ENCODE data around the gene SPP1. TPM values are rescaled to one million over a fixed set of nuclear protein-coding genes. Genes with fewer than 3 reads are reported as not detected.

SPP1 gene
- total RNA-seq, 1 experiment from 2014 or later, result 0.87 TPM

DNA sequence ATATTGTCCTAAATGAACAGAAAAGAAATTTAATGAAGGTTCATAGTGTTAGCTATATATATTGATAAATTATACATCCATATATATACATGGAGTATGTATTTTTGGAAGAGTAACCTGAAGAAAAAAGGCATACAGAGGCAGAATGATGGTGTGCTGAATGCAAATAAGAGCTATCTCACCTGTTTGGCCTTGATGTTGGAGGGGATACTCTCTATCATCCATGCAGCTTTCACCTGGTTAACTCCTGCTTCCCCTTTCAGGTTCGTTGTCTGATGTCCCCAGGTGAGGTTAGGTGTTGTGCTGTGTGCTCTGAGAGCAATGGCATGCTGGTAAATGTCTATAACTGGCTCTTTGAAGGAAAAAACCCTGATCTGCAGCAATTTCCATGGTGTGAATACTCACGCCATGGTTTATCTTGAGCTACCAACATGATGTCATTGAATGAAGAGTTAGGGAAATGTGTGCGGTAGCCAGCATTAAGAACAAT is 31.8 kb upstream of the SPP1 start:
- H3K27ac ChIP-seq, result no peak overlapping the region
- no peaks in the 10 kb centered on the region for H3K27me3 ChIP-seq
- DNase-seq, result no peak
- no peaks in the 10 kb centered on the region for H3K36me3 ChIP-seq
- no peaks in the 10 kb centered on the region for H3K4me1 ChIP-seq
- H3K4me3 ChIP-seq, result no peak overlapping the region
- no peaks in the 10 kb centered on the region for H3K9me3 ChIP-seq (replicated peaks)

DNA sequence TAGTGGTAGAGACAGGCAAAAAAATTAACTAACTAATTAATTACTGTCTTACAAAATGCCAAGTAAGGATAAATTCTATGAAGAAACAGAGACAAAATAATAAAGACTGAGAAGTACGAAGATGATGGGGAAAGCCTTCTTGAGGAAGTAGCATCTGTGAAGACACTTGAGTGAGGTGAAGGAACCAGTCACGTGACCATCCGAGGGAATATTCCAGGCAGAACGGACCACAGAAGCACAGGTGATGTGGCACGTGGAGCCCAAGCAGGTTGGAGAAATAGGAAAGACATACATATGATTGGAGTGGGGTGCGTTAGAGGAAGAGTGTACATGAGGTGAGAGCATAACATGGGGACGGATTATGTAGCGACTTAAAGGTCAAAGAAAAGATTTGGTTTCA is 30.5 kb upstream of the SPP1 start:
- no peaks in the 10 kb centered on the region for H3K36me3 ChIP-seq
- no peaks in the 10 kb centered on the region for H3K9me3 ChIP-seq (replicated peaks)
- H3K4me1 ChIP-seq, result no peaks in the 10 kb centered on the region
- H3K27me3 ChIP-seq, result no peaks in the 10 kb centered on the region
- no peak overlapping the region for H3K27ac ChIP-seq
- no peak for DNase-seq
- no peak overlapping the region for H3K4me3 ChIP-seq

DNA sequence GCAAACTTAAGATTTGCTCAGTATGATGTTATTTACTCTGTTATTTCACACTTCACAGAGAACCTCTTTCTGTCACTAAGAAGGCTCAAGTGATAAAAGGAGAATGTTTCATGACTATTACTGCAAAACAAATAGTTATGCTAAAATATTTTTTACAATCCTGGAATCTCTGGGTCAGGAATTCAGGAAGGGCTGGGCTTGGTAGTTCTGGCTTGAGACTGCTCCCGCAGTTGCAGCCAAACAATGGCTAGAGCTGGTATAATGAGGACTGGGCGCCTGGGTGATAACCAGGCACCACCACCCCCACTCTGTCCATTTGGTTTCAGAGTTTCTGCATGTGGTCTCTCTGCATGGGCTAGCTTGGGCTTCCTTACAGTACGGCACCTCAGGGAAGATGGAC is 28.7 kb upstream of the SPP1 start:
- H3K27ac ChIP-seq, result no peak overlapping the region
- no peaks in the 10 kb centered on the region for H3K27me3 ChIP-seq

DNA sequence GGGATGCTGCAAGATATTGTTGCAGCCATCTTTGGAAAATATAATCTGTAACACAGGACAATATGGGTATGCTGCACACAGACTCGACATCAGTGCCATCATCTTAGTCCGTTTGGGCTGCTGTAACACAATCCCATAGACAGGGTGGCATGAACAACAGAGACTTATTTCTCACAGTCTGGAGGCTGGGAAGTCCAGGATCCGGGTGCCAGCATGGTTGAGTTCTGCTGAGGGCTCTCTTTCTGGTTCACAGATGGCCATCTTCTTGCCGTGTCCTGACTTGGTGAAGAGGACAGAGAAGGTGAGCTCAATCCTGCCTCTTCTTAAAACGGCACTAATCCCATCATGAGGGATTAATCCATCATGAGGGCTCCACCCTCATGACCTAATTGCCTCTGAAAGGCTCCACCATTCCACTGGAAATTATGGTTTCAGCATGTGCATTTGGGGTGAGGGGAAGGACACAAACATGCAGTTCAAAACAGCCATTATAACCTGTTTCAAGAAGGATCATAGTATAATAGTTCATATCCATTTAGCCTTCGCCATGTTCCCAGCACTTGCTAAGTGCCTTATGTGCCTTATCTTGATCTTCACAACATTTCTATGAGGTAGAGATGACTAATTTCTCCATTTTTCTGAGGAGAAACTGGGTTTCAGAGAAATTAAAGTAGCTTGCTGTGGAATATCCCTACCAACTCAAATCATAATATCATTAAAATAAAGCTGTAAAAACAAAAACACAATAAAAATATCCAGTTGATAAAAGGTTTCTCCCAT is 27.9 kb upstream of the SPP1 start:
- Histone ChIP-seq H3K27me3 (no peaks in the 10 kb centered on the region), H3K4me3 (no peak overlapping the region)
- no peak for DNase-seq

More for the DNA sequence above, 28.7 kb upstream of the SPP1 start:
- H3K36me3 ChIP-seq, result no peaks in the 10 kb centered on the region
- H3K9me3 ChIP-seq (replicated peaks), result no peaks in the 10 kb centered on the region
- no peak for DNase-seq
- no peaks in the 10 kb centered on the region for H3K4me1 ChIP-seq
- H3K4me3 ChIP-seq, result no peak overlapping the region

DNA sequence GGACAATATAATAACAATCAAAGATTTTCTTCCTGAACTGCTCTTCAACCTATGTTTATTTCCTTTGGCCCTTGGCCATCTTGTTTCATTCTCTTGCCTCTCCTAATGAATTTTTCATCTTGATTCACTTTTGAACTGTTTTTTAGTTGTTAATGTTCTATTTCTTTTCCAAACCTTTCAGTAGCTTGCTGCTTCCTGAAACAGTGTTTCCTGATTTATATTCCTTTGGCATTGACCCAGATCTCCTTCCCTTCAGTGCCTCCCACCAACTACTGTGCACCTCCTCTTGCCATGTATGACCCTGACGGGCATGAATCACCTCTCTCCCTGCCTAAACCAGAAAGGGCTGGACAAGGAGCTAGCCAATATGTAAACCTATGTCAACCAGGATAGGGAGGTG is 25.6 kb upstream of the SPP1 start:
- no peak overlapping the region for H3K4me3 ChIP-seq
- H3K36me3 ChIP-seq, result no peaks in the 10 kb centered on the region
- H3K27ac ChIP-seq, result no peak overlapping the region
- no peaks in the 10 kb centered on the region for H3K27me3 ChIP-seq
- no peak for DNase-seq
- no peaks in the 10 kb centered on the region for H3K4me1 ChIP-seq
- H3K9me3 ChIP-seq (replicated peaks), result no peaks in the 10 kb centered on the region

More for the DNA sequence above, 27.9 kb upstream of the SPP1 start:
- Histone ChIP-seq H3K27ac (no peak overlapping the region), H3K4me1 (no peaks in the 10 kb centered on the region), H3K36me3 (no peaks in the 10 kb centered on the region), H3K9me3 (replicated peaks) (no peaks in the 10 kb centered on the region)

- no peaks in the 10 kb centered on the region for H3K4me1 ChIP-seq
- H3K9me3 ChIP-seq (replicated peaks), result no peaks in the 10 kb centered on the region
- DNase-seq, result no peak
- no peak overlapping the region for H3K27ac ChIP-seq
- no peaks in the 10 kb centered on the region for H3K27me3 ChIP-seq
- H3K36me3 ChIP-seq, result no peaks in the 10 kb centered on the region
- H3K4me3 ChIP-seq, result no peak overlapping the region
Measured at GRCh38 chr4:87950493-87950892, 25.0 kb upstream of the SPP1 start.

- no peak for DNase-seq
- Histone ChIP-seq H3K9me3 (replicated peaks) (no peaks in the 10 kb centered on the region), H3K27ac (no peak overlapping the region), H3K4me3 (no peak overlapping the region), H3K4me1 (no peaks in the 10 kb centered on the region), H3K27me3 (no peaks in the 10 kb centered on the region), H3K36me3 (no peaks in the 10 kb centered on the region)
Measured at GRCh38 chr4:87950936-87951511, 24.5 kb upstream of the SPP1 start.

DNA sequence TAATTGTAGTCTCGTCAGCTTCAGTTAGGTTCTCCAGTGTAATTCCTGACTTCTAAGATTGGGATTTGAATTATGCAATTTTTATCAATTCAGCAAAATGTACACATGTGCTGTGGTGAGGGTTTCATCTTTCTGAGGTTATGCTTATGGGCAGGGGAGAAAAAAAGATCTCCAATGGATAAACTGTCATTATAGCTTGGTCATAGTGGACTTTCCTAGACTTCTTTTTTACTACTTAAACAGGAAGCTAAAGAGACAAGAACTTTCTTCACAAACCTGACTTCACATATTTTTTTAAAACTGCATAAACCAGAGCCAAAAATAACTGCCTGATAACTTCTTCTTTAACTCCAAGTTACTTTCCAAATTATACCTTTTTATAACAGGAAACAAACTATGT is 21.7 kb upstream of the SPP1 start:
- no peaks in the 10 kb centered on the region for H3K36me3 ChIP-seq
- H3K27me3 ChIP-seq, result no peaks in the 10 kb centered on the region
- no peak for DNase-seq
- H3K9me3 ChIP-seq (replicated peaks), result no peaks in the 10 kb centered on the region
- H3K27ac ChIP-seq, result no peak overlapping the region
- no peaks in the 10 kb centered on the region for H3K4me1 ChIP-seq
- H3K4me3 ChIP-seq, result no peak overlapping the region

DNA sequence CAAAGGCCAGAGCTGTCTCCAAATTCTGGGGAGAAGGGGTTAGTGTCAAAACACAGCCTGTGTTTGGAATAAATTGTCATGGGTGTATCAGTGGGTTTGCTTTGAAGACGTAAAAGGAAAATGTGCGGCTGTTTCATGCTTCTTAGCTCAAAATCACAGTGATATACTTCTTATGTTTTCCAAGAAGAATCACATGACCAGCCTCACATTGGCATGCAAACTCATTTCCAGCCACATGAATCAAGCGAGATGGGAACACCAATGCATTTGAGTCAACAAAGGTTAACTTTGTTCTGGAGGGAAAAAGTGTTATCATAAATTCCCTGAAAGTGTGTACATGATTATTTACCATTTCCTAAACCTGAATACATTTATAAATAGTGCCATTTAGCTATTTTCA is 19.0 kb upstream of the SPP1 start:
- H3K36me3 ChIP-seq, result no peaks in the 10 kb centered on the region
- H3K9me3 ChIP-seq (replicated peaks), result no peaks in the 10 kb centered on the region
- H3K4me3 ChIP-seq, result no peak overlapping the region
- no peak overlapping the region for H3K27ac ChIP-seq
- DNase-seq, result no peak
- H3K27me3 ChIP-seq, result no peaks in the 10 kb centered on the region; the same call in 1 of the 2 replicates
- H3K4me1 ChIP-seq, result no peaks in the 10 kb centered on the region

DNA sequence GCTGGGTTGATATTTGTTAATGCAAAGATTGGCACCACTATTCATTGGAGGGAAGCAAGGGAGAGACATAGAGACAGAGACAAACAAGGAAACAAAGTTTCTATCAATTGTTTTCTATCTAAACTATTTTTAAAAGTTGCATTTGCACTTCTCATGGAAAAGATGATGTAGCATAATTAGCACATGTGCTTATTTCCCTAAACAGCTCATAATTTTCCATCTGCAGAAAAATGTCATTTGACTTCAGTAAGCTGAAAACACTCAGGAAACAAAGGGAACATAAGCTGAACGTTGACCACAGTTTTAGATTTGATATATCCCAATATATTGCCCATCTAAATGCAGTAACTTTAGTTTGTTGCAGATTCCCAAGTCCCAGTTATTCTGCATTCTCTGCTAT is 18.5 kb upstream of the SPP1 start:
- no peak for DNase-seq
- no peak overlapping the region for H3K4me3 ChIP-seq
- no peaks in the 10 kb centered on the region; the same call in 1 of the 2 replicates for H3K27me3 ChIP-seq
- H3K27ac ChIP-seq, result no peak overlapping the region
- no peaks in the 10 kb centered on the region for H3K9me3 ChIP-seq (replicated peaks)
- H3K4me1 ChIP-seq, result no peaks in the 10 kb centered on the region
- H3K36me3 ChIP-seq, result no peaks in the 10 kb centered on the region

- H3K4me3 ChIP-seq, result no peak overlapping the region
- DNase-seq, result no peak
- H3K27me3 ChIP-seq, result no peaks in the 10 kb centered on the region; the same call in 1 of the 2 replicates
- H3K27ac ChIP-seq, result no peak overlapping the region
- H3K36me3 ChIP-seq, result no peaks in the 10 kb centered on the region
- H3K4me1 ChIP-seq, result no peaks in the 10 kb centered on the region
- no peaks in the 10 kb centered on the region for H3K9me3 ChIP-seq (replicated peaks)
Measured at GRCh38 chr4:87961993-87962392, 13.5 kb upstream of the SPP1 start.

DNA sequence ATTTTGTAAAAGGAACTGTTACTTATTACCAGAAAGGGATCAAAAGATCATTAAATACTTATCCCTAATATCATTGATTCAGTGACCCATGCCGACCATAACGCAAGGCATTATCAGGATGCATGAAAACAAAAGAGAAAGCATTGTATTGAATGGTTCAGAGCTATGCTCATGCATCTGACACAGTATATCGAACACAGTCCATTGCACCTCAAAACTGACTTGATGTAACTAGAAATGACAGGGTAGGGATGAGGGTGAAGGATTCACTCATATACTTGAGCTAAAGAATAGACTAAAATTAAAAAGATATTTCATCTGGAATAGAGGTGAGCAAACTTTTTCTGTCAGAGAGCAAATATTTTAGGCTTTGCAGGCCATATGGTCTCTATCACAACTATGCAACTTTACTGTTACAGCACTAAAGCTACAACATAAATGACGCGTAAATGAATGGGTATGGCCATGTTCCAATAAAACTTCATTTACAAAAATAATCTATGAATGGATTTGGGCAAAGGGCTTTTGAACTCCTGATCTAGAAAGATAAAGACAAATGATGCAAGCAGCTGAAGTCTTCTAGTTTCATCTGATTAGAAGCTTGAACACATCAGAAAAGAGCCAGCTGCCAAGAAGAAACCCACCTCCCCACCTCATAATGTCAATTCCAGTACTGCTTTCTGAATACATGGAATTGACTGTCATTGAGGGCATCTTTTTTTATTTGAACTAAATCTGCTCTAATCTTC is 12.9 kb upstream of the SPP1 start:
- no peaks in the 10 kb centered on the region; the same call in 1 of the 2 replicates for H3K27me3 ChIP-seq
- H3K4me3 ChIP-seq, result no peak overlapping the region
- no peak for DNase-seq
- no peaks in the 10 kb centered on the region for H3K36me3 ChIP-seq
- H3K27ac ChIP-seq, result no peak overlapping the region
- H3K9me3 ChIP-seq (replicated peaks), result no peaks in the 10 kb centered on the region; the same call in 1 of the 2 replicates
- H3K4me1 ChIP-seq, result peaks cover 3% of the 10 kb centered on the region; the same call in 1 of the 2 replicates

DNA sequence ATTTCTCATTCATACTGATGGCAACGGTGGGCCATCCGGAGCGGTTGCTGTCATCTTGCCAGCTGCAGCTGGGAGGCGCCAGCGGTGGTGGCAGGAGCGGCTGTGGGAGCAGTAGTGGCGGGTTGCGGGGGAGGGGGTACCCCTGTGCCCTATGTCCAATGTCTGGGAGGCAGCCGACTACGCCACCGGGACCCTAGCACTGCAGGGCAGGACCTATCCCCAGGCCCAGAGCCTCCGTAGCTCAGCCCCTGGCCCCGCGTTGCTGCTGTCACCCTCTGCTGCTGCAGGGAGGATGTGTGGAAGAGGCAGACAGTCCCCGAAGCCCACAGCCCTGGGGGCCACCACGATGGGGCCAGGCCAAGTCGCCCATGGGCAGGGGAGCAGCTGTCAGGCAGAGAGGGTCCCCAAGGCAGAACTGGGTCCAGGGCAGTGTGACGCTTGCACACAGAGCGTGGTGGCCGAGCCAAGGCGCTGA is 10.0 kb upstream of the SPP1 start:
- no peaks in the 10 kb centered on the region; the same call in 1 of the 2 replicates for H3K9me3 ChIP-seq (replicated peaks)
- DNase-seq, result no peak
- H3K36me3 ChIP-seq, result no peaks in the 10 kb centered on the region
- H3K27me3 ChIP-seq, result no peaks in the 10 kb centered on the region
- H3K4me3 ChIP-seq, result no peak overlapping the region
- no peak overlapping the region for H3K27ac ChIP-seq
- H3K4me1 ChIP-seq, result peaks cover 5% of the 10 kb centered on the region; the same call in 1 of the 2 replicates

DNA sequence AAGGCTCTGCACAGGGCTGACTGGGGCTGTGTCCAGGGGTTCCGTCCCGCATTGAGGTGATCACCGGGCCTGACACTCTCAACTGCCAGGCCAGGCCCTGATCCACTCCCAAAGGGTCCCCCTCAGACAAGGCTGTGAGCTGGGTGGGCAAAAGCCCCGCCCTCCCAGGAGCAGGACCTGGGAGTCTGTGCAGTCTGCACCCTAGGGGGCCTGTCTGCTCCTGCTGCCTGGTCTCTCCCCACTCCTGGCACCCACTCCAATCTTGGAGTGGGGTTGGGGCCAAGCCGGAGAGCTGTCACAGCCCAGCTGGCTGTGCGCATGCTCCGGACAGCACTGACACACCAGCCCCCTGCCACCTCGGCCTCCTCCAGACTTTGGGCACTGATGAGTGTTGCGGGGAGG is 9.4 kb upstream of the SPP1 start:
- Histone ChIP-seq H3K4me1 (peaks cover 5% of the 10 kb centered on the region; the same call in 1 of the 2 replicates), H3K9me3 (replicated peaks) (no peaks in the 10 kb centered on the region; the same call in 1 of the 2 replicates), H3K4me3 (no peak overlapping the region), H3K36me3 (no peaks in the 10 kb centered on the region), H3K27me3 (no peaks in the 10 kb centered on the region), H3K27ac (no peak overlapping the region)
- no peak for DNase-seq

GRCh38 chr4:87967193-87967592 is 8.3 kb upstream of the SPP1 start:
- Histone ChIP-seq H3K9me3 (replicated peaks) (no peaks in the 10 kb centered on the region; the same call in 1 of the 2 replicates), H3K36me3 (no peaks in the 10 kb centered on the region)
- DNase-seq, result peak; percentile 34 to 51

More at GRCh38 chr4:87967193-87967592, 8.3 kb upstream of the SPP1 start:
- Histone ChIP-seq H3K27ac (no peak overlapping the region), H3K27me3 (no peaks in the 10 kb centered on the region), H3K4me3 (no peak overlapping the region), H3K4me1 (peaks cover 5% of the 10 kb centered on the region; the same call in 1 of the 2 replicates)
